Measurements from ENCODE around the gene PPP3CA. TPM values are rescaled to one million over a fixed set of nuclear protein-coding genes. Genes with fewer than 3 reads are reported as not detected.
A peak's percentile ranks its signal among the peaks of the same experiment; 100 is the strongest.

PPP3CA gene
- total and polyA plus RNA-seq, 3 experiments from 2014 or later = 6.9 to 30.7 (median 30.0) TPM

DNA sequence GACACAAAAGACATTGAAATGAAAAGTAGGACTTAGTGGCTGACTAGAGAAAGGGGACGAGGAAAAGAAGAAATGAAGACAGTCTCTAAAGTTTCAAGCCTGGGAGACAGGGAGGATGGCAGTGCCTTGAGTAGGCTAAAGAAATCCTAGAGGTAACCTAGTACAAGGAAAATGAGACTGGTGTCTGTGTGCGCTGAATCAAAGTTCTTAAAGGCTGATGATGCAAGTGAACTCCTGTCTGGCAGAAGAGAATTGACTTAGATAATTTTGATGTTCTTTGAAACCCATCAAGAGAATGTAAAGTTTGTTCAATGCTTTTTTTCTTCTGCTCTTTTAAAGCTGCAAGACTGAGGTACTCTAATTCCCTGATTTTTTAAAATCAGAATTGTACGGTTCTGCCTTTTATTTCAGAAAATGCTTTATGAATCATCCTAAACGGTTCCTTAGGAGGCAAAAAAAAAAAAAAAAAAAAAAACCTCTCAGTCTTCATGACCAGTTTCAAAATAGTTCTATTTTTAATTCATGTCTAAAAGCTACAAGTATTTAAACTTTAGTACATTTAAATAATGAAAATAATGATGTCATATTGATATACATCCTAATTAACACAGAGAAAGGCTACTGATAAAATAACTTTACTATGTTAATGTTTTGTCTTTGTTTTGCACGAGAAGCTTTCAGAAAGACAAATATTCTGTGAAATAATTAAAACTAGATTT lies 189.8 kb downstream of the PPP3CA start:
- H3K27me3 Mint-ChIP-seq = no peaks in the 10 kb centered on the region
- H3K4me1 Mint-ChIP-seq = peaks cover 54 to 83% (median 72%) of the 10 kb centered on the region in 3 donors

DNA sequence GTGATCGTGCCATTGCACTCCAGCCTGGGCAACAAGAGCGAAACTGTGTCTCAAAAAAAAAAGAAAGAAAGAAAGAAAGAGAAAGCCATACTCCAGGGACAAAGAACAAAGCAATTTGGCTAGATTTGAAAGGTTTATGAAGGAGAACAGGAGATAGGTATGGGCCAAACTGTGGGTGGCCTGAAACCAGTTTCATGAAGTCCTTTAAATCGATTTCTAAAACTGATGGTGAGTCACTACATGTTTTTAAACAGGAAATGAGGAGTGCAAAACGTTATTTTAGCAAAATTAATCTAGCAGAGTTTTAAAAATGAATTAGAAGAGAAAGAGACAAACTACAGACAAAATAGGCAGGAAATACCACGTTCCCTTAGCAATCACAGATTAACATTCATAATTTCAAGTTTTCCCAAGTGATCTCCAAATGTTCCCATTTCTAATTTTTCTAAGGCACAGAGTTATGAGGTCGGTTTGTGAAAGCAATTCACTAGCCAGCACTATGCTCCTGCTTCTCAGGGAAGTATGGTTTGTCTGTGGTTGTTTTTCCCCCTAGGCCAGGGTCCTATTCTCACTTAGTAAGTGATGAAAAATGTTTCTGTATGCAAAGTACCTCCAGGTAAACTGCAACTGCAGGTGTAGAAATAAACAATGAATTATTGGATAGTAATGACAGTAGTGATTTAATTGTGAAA lies 190.6 kb downstream of the PPP3CA start:
- Mint-ChIP-seq H3K27me3 (no peaks in the 10 kb centered on the region), H3K36me3 (peaks cover 3 to 11% (median 5%) of the 10 kb centered on the region in 3 donors), H3K9me3 (no peaks in the 10 kb centered on the region), H3K27ac (peak overlapping the region in 5 of 8 donors; percentile 34 to 77 (median 69)), H3K4me1 (peaks cover 57 to 85% (median 73%) of the 10 kb centered on the region in 3 donors), H3K4me3 (peak overlapping the region in 4 of 7 donors; percentile 1 to 51 (median 22))
- H3K4me3 ChIP-seq (ENCODE audit: low read length) = no peak overlapping the region
- H3K36me3 ChIP-seq (ENCODE audit: insufficient read depth, low read length) = no peaks in the 10 kb centered on the region
- no peak for DNase-seq
- no peak overlapping the region for H3K27ac ChIP-seq (ENCODE audit: low read depth, low read length)
- POLR2A ChIA-PET = no interaction called here
- CTCF ChIA-PET = no interaction called here
- H3K27me3 ChIP-seq (ENCODE audit: insufficient read depth, low read length, poor library complexity, severe bottlenecking) = no peaks in the 10 kb centered on the region
- H3K9me3 ChIP-seq (ENCODE audit: low read length) = no peaks in the 10 kb centered on the region
- H3K4me1 ChIP-seq (ENCODE audit: insufficient read depth, low read length) = peaks cover 4% of the 10 kb centered on the region

More for the DNA sequence above, 189.8 kb downstream of the PPP3CA start:
- Histone ChIP-seq H3K27ac (ENCODE audit: low read depth, low read length) (no peak overlapping the region), H3K4me1 (ENCODE audit: insufficient read depth, low read length) (peaks cover 4% of the 10 kb centered on the region), H3K27me3 (ENCODE audit: insufficient read depth, low read length, poor library complexity, severe bottlenecking) (no peaks in the 10 kb centered on the region), H3K9me3 (ENCODE audit: low read length) (no peaks in the 10 kb centered on the region), H3K4me3 (ENCODE audit: low read length) (no peak overlapping the region), H3K36me3 (ENCODE audit: insufficient read depth, low read length) (no peaks in the 10 kb centered on the region)
- peak overlapping the region in 3 of 7 donors; percentile 2 to 51 (median 4) for H3K4me3 Mint-ChIP-seq
- H3K9me3 Mint-ChIP-seq = no peaks in the 10 kb centered on the region
- H3K27ac Mint-ChIP-seq = peak overlapping the region in 4 of 8 donors; percentile 34 to 74 (median 66)
- peaks cover 4 to 12% (median 5%) of the 10 kb centered on the region in 3 donors for H3K36me3 Mint-ChIP-seq
- ChIA-PET CTCF (no interaction called here), POLR2A (no interaction called here)
- DNase-seq = no peak

DNA sequence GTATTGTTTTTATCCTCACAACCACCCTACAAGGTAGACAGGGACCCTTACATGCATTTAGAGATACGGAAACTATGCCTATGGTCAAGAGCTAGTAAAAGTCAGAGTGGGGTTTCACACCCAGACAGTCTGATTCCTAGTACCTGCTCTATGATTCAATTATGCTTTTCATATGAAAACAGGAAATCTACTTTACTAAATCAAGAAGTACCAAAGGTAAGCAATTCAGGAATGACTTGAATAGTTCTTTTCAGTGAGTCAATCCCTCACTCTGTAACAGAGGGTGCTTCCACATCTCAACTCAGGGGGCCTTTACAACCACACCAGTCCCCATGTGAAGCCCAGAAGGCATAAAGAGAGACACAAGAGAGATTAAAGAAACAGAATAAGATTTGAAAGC lies 191.4 kb downstream of the PPP3CA start:
- Mint-ChIP-seq H3K27me3 (no peaks in the 10 kb centered on the region), H3K4me3 (peak overlapping the region in 2 of 7 donors; percentile 9), H3K27ac (peak overlapping the region in 3 of 8 donors; percentile 51 to 83 (median 74)), H3K36me3 (peaks cover 0 to 6% (median 2%) of the 10 kb centered on the region in 3 donors), H3K4me1 (peaks cover 53 to 79% (median 67%) of the 10 kb centered on the region in 3 donors), H3K9me3 (no peaks in the 10 kb centered on the region)
- H3K4me1 ChIP-seq (ENCODE audit: insufficient read depth, low read length) = peaks cover 4% of the 10 kb centered on the region
- no peak overlapping the region for H3K4me3 ChIP-seq (ENCODE audit: low read length)
- H3K27ac ChIP-seq (ENCODE audit: low read depth, low read length) = no peak overlapping the region
- CTCF ChIA-PET = interaction anchor here (0.7 kb wide), 1 partner anchor 14 kb away, joined by 3 read pairs; no protein-coding TSS in a partner anchor
- H3K9me3 ChIP-seq (ENCODE audit: low read length) = no peaks in the 10 kb centered on the region
- no peaks in the 10 kb centered on the region for H3K27me3 ChIP-seq (ENCODE audit: insufficient read depth, low read length, poor library complexity, severe bottlenecking)
- DNase-seq = no peak
- POLR2A ChIA-PET = no interaction called here
- H3K36me3 ChIP-seq (ENCODE audit: insufficient read depth, low read length) = no peaks in the 10 kb centered on the region

DNA sequence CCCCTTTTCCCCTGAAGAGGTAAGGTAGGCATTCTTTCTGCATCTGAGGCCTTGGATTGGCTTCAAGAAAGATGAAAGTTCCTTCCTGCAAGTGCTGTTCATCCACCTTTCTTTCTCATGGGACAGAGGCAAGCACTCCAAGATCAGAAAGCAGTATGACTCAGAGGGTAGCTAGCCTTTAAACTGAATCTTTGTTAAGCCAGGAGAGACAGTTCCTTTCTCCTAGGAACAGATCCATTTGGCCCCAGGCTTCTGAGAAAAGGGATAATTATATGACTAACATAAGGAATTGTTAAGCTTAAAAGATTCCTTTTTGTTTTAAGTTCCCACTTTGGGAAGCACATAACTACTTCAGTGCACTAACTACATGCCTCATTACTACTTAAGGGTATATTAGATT lies 192.0 kb downstream of the PPP3CA start:
- Histone ChIP-seq H3K27ac (ENCODE audit: low read depth, low read length) (no peak overlapping the region), H3K4me1 (ENCODE audit: insufficient read depth, low read length) (peaks cover 4% of the 10 kb centered on the region), H3K27me3 (ENCODE audit: insufficient read depth, low read length, poor library complexity, severe bottlenecking) (no peaks in the 10 kb centered on the region), H3K4me3 (ENCODE audit: low read length) (no peak overlapping the region), H3K36me3 (ENCODE audit: insufficient read depth, low read length) (no peaks in the 10 kb centered on the region), H3K9me3 (ENCODE audit: low read length) (no peaks in the 10 kb centered on the region)
- DNase-seq = no peak
- H3K27ac Mint-ChIP-seq = no peak overlapping the region
- ChIA-PET POLR2A (no interaction called here), CTCF (no interaction called here)
- no peak overlapping the region for H3K4me3 Mint-ChIP-seq
- H3K4me1 Mint-ChIP-seq = peaks cover 56 to 79% (median 73%) of the 10 kb centered on the region in 3 donors
- no peaks in the 10 kb centered on the region for H3K27me3 Mint-ChIP-seq
- H3K9me3 Mint-ChIP-seq = no peaks in the 10 kb centered on the region
- peaks cover 0 to 6% (median 2%) of the 10 kb centered on the region in 3 donors for H3K36me3 Mint-ChIP-seq

DNA sequence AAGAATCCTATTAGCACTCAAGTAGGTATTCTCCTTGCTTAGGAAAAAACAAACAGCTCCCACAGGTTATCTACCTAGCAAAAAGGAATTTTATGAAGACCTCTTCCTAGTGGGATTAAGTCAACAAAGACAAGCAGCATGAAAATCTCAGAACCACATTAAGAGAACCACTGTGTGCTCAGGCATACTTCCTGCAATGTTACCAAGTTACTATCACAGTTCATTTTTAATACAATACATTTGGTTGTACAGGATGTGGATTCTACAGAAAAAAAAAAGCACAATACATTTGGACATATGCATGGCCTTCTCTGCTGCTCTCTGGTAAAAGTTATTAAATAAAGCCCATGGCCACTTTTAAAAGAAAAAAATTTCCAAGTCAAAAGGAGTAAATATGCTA lies 193.7 kb downstream of the PPP3CA start:
- Histone ChIP-seq H3K36me3 (ENCODE audit: insufficient read depth, low read length) (no peaks in the 10 kb centered on the region), H3K27ac (ENCODE audit: low read depth, low read length) (no peak overlapping the region), H3K27me3 (ENCODE audit: insufficient read depth, low read length, poor library complexity, severe bottlenecking) (no peaks in the 10 kb centered on the region), H3K4me3 (ENCODE audit: low read length) (no peak overlapping the region), H3K9me3 (ENCODE audit: low read length) (no peaks in the 10 kb centered on the region), H3K4me1 (ENCODE audit: insufficient read depth, low read length) (peaks cover 4% of the 10 kb centered on the region)
- no peak for DNase-seq
- H3K36me3 Mint-ChIP-seq = peaks cover 0 to 4% (median 0%) of the 10 kb centered on the region in 3 donors
- ChIA-PET POLR2A (interaction anchor here (0.6 kb wide), 1 partner anchor 194 kb away, joined by 3 read pairs; the partner anchor contains the start of gene PPP3CA), CTCF (no interaction called here)
- H3K4me1 Mint-ChIP-seq = peaks cover 50 to 72% (median 67%) of the 10 kb centered on the region in 3 donors
- H3K9me3 Mint-ChIP-seq = no peaks in the 10 kb centered on the region
- H3K27ac Mint-ChIP-seq = peak overlapping the region in 1 of 8 donors; percentile 6
- H3K27me3 Mint-ChIP-seq = no peaks in the 10 kb centered on the region
- H3K4me3 Mint-ChIP-seq = no peak overlapping the region

DNA sequence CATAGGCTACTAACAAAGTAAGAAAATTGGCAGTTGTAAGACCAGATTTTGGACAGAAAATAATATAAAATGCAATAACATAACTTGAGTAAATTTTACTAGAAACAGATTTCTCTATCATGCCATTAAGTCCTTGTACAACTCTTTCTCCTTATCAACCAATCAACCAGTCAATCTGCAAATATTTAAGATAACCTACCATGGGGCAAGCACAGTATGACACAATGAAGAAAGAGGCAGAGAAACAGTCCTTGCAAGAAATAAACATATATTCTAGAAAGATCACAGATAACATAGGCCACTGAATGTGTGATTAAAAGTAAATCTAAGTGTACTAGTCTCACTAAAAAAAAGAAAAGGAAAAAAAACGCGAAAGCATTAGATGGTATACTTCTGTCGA lies 194.8 kb downstream of the PPP3CA start:
- ChIA-PET POLR2A (no interaction called here), CTCF (no interaction called here)
- H3K9me3 ChIP-seq (ENCODE audit: low read length) = no peaks in the 10 kb centered on the region
- H3K36me3 Mint-ChIP-seq = peaks cover 0 to 4% (median 0%) of the 10 kb centered on the region in 3 donors
- no peaks in the 10 kb centered on the region for H3K27me3 Mint-ChIP-seq
- no peak for DNase-seq
- no peak overlapping the region for H3K4me3 ChIP-seq (ENCODE audit: low read length)
- H3K4me1 ChIP-seq (ENCODE audit: insufficient read depth, low read length) = peaks cover 4% of the 10 kb centered on the region
- H3K4me3 Mint-ChIP-seq = no peak overlapping the region
- no peaks in the 10 kb centered on the region for H3K9me3 Mint-ChIP-seq
- no peak overlapping the region for H3K27ac ChIP-seq (ENCODE audit: low read depth, low read length)
- H3K27ac Mint-ChIP-seq = peak overlapping the region in 1 of 8 donors; percentile 12
- no peaks in the 10 kb centered on the region for H3K36me3 ChIP-seq (ENCODE audit: insufficient read depth, low read length)
- H3K4me1 Mint-ChIP-seq = peaks cover 45 to 70% (median 63%) of the 10 kb centered on the region in 3 donors
- no peaks in the 10 kb centered on the region for H3K27me3 ChIP-seq (ENCODE audit: insufficient read depth, low read length, poor library complexity, severe bottlenecking)

DNA sequence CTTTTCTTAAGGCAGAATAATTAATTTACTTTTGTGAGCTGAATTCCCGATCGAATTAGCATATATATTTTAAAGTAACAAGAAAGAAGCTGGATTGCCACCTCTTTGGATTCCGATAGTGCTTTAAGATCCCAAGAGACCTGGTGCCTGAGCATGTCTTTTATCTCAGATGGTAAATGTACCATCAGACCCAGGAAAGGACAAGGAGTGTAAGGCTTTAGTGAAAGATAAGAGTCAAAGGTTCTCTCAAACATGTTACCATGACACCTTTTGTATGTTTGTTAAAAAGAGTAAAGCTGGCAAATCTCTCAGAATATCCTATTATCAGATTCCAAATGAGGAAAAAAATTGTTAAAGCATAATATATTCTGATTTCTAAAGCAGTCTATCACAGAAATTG lies 198.8 kb downstream of the PPP3CA start:
- ChIA-PET POLR2A (no interaction called here), CTCF (interaction anchor here (1.0 kb wide), 1 partner anchor 1055 kb away, joined by 3 read pairs; no protein-coding TSS in a partner anchor)
- no peaks in the 10 kb centered on the region for H3K4me1 ChIP-seq (ENCODE audit: insufficient read depth, low read length)
- H3K9me3 Mint-ChIP-seq = no peaks in the 10 kb centered on the region
- H3K9me3 ChIP-seq (ENCODE audit: low read length) = no peaks in the 10 kb centered on the region
- no peaks in the 10 kb centered on the region for H3K36me3 Mint-ChIP-seq
- no peak overlapping the region for H3K4me3 Mint-ChIP-seq
- no peak overlapping the region for H3K4me3 ChIP-seq (ENCODE audit: low read length)
- no peak for DNase-seq
- no peak overlapping the region for H3K27ac ChIP-seq (ENCODE audit: low read depth, low read length)
- H3K27me3 Mint-ChIP-seq = no peaks in the 10 kb centered on the region
- H3K36me3 ChIP-seq (ENCODE audit: insufficient read depth, low read length) = no peaks in the 10 kb centered on the region
- no peak overlapping the region for H3K27ac Mint-ChIP-seq
- H3K4me1 Mint-ChIP-seq = peaks cover 33 to 61% (median 49%) of the 10 kb centered on the region in 3 donors
- H3K27me3 ChIP-seq (ENCODE audit: insufficient read depth, low read length, poor library complexity, severe bottlenecking) = no peaks in the 10 kb centered on the region

DNA sequence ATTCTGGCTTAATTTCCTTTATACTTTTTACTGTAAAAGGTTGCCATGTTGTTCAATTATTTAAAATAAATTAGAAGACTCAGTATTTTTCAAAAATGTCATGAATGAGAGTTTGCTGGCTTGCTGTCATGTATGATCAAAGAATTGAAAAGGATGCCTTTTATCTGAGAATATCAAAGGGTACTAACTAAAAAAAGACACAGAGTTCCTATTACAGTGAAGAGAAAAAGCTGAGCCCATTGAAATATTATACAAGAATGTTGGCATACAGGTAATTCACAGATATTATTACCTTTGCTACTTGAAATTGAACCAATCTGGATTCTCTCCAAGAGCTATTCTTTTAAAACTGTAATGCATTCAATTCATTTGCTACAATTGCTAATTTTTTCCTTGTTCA lies 200.0 kb downstream of the PPP3CA start:
- H3K36me3 Mint-ChIP-seq = no peaks in the 10 kb centered on the region
- H3K27ac ChIP-seq (ENCODE audit: low read depth, low read length) = no peak overlapping the region
- ChIA-PET POLR2A (no interaction called here), CTCF (no interaction called here)
- H3K9me3 Mint-ChIP-seq = no peaks in the 10 kb centered on the region
- no peaks in the 10 kb centered on the region for H3K4me1 ChIP-seq (ENCODE audit: insufficient read depth, low read length)
- H3K4me3 ChIP-seq (ENCODE audit: low read length) = no peak overlapping the region
- no peaks in the 10 kb centered on the region for H3K27me3 Mint-ChIP-seq
- H3K27ac Mint-ChIP-seq = no peak overlapping the region
- H3K36me3 ChIP-seq (ENCODE audit: insufficient read depth, low read length) = no peaks in the 10 kb centered on the region
- H3K4me1 Mint-ChIP-seq = peaks cover 34 to 61% (median 51%) of the 10 kb centered on the region in 3 donors
- DNase-seq = no peak
- H3K4me3 Mint-ChIP-seq = no peak overlapping the region
- no peaks in the 10 kb centered on the region for H3K27me3 ChIP-seq (ENCODE audit: insufficient read depth, low read length, poor library complexity, severe bottlenecking)
- no peaks in the 10 kb centered on the region for H3K9me3 ChIP-seq (ENCODE audit: low read length)
